NCI-H82 treated with DMSO at 0.1 percent for 48 hours (cell line): Measurements from ENCODE around the gene IBA57.

Source experiments
- DNase-seq: peaks from one replicate; lab custom pipeline; 2025; ENCODE audit not compliant: unreplicated experiment; lab: John Stamatoyannopoulos, UW

The IBA57 gene

GRCh38 chr1:228165372-228166169 is at the start of gene IBA57:
IBA57 (plus strand) TSS chr1:228165804; CDS start chr1:228165817, 13 bp downstream.
- peak; percentile 96 for DNase-seq

GRCh38 chr1:228117335-228117734 is 48.3 kb upstream of the IBA57 start:
- DNase-seq: no peak

- no peak for DNase-seq
Measured at GRCh38 chr1:228118040-228118439, 47.6 kb upstream of the IBA57 start.

- DNase-seq: no peak
Measured at GRCh38 chr1:228120351-228120750, 45.3 kb upstream of the IBA57 start.

- no peak for DNase-seq
Measured at GRCh38 chr1:228120857-228121489, 44.6 kb upstream of the IBA57 start.

- DNase-seq: no peak
Measured at GRCh38 chr1:228122921-228123441, 42.6 kb upstream of the IBA57 start.

- DNase-seq: no peak
Measured at GRCh38 chr1:228123505-228123904, 42.1 kb upstream of the IBA57 start.

- DNase-seq: no peak
Measured at GRCh38 chr1:228125185-228125584, 40.4 kb upstream of the IBA57 start.

GRCh38 chr1:228131766-228132165 is 33.8 kb upstream of the IBA57 start:
- no peak for DNase-seq

- no peak for DNase-seq
Measured at GRCh38 chr1:228134591-228134990, 31.0 kb upstream of the IBA57 start.

- no peak for DNase-seq
Measured at GRCh38 chr1:228136901-228137300, 28.7 kb upstream of the IBA57 start.

- DNase-seq: no peak
Measured at GRCh38 chr1:228139406-228139930, 26.1 kb upstream of the IBA57 start.

GRCh38 chr1:228139931-228140723 is 25.5 kb upstream of the IBA57 start, which contains the start of gene GUK1:
GUK1 (plus strand) TSS chr1:228140279; CDS start chr1:228140303, 24 bp downstream.
- DNase-seq: peak; percentile 99

- DNase-seq: no peak
Measured at GRCh38 chr1:228140724-228141225, 24.8 kb upstream of the IBA57 start.

GRCh38 chr1:228141226-228142044 is 24.2 kb upstream of the IBA57 start:
- no peak for DNase-seq

- DNase-seq: no peak
Measured at GRCh38 chr1:228142155-228142691, 23.4 kb upstream of the IBA57 start.

- no peak for DNase-seq
Measured at GRCh38 chr1:228142701-228143136, 22.9 kb upstream of the IBA57 start.

GRCh38 chr1:228143480-228144192 is 22.0 kb upstream of the IBA57 start:
- DNase-seq: no peak
